Measurements from ENCODE around the gene SIX5.
A peak's percentile ranks its signal among the peaks of the same experiment; 100 is the strongest.

The SIX5 gene

DNA sequence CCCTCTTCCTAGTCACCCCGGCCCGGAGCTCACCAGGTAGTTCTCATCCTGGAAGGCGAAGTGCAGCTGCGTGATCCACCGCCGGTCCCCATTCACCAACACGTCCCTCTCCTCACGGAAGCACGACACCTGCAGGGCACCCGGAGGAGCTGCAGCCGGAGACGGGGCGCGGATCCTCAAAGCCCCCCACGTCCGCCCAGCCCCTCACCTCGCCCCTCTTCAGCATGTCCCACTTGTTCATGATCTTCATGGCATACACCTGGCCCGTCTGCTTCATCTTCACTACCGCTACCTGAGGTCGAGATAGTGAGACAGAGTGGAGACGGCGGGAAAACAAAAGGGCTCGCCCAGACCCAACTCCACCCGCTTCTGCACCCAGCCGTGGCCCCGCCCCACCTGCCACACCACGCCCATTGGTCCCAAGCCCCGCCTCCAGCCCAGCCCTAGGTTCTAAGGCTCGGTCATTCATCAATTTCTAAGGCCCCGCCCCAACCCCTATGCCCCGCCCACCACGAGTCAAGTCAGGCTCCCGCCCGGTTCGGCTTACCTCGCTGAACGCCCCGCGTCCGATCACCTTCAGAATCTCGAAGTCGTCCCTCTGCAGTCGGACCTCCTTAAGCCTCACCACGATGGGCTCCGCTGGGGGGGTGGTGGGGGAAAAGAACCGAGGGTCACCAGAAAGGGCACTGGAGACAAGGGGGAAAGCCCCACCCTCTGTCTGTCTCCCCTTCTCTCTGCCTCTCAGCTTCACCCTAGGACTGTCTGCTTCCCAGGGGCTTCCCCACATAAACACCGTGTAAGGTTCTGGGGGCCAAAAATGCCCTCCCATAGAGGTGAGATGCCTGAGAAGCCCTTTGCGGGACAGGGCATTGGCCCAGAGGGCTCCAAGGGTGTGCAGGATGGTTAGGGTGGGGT is 10.4 kb upstream of the SIX5 start (continued):
- TF ChIP-seq ZNF521 (tag by site-specific recombination; IDR thresholded peaks at IDR 0.05) (no peak), ZBTB48 (tag by site-specific recombination; IDR thresholded peaks at IDR 0.05) (0 out of 2 replicates have a peak, but pooled peaks have one; percentile 6), SP3 (tag by site-specific recombination; IDR thresholded peaks at IDR 0.05) (peak; percentile 69), ZBTB21 (tag by site-specific recombination; IDR thresholded peaks at IDR 0.05) (no peak), KLF1 (tag by site-specific recombination; IDR thresholded peaks at IDR 0.05) (peak; percentile 65), ZNF514 (tag by site-specific recombination; IDR thresholded peaks at IDR 0.05) (no peak), SP2 (tag by site-specific recombination; IDR thresholded peaks at IDR 0.05) (peak; percentile 70), KLF8 (tag by site-specific recombination; IDR thresholded peaks at IDR 0.05) (peak; percentile 73; the same call in 1 of the 2 replicates)
- TF ChIP-seq, protein P1, sequence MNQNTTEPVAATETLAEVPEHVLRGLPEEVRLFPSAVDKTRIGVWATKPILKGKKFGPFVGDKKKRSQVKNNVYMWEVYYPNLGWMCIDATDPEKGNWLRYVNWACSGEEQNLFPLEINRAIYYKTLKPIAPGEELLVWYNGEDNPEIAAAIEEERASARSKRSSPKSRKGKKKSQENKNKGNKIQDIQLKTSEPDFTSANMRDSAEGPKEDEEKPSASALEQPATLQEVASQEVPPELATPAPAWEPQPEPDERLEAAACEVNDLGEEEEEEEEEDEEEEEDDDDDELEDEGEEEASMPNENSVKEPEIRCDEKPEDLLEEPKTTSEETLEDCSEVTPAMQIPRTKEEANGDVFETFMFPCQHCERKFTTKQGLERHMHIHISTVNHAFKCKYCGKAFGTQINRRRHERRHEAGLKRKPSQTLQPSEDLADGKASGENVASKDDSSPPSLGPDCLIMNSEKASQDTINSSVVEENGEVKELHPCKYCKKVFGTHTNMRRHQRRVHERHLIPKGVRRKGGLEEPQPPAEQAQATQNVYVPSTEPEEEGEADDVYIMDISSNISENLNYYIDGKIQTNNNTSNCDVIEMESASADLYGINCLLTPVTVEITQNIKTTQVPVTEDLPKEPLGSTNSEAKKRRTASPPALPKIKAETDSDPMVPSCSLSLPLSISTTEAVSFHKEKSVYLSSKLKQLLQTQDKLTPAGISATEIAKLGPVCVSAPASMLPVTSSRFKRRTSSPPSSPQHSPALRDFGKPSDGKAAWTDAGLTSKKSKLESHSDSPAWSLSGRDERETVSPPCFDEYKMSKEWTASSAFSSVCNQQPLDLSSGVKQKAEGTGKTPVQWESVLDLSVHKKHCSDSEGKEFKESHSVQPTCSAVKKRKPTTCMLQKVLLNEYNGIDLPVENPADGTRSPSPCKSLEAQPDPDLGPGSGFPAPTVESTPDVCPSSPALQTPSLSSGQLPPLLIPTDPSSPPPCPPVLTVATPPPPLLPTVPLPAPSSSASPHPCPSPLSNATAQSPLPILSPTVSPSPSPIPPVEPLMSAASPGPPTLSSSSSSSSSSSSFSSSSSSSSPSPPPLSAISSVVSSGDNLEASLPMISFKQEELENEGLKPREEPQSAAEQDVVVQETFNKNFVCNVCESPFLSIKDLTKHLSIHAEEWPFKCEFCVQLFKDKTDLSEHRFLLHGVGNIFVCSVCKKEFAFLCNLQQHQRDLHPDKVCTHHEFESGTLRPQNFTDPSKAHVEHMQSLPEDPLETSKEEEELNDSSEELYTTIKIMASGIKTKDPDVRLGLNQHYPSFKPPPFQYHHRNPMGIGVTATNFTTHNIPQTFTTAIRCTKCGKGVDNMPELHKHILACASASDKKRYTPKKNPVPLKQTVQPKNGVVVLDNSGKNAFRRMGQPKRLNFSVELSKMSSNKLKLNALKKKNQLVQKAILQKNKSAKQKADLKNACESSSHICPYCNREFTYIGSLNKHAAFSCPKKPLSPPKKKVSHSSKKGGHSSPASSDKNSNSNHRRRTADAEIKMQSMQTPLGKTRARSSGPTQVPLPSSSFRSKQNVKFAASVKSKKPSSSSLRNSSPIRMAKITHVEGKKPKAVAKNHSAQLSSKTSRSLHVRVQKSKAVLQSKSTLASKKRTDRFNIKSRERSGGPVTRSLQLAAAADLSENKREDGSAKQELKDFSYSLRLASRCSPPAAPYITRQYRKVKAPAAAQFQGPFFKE (tag by site-specific recombination; IDR thresholded peaks at IDR 0.05; ENCODE audit: borderline replicate concordance), result no peak
- TF ChIP-seq, protein P2, sequence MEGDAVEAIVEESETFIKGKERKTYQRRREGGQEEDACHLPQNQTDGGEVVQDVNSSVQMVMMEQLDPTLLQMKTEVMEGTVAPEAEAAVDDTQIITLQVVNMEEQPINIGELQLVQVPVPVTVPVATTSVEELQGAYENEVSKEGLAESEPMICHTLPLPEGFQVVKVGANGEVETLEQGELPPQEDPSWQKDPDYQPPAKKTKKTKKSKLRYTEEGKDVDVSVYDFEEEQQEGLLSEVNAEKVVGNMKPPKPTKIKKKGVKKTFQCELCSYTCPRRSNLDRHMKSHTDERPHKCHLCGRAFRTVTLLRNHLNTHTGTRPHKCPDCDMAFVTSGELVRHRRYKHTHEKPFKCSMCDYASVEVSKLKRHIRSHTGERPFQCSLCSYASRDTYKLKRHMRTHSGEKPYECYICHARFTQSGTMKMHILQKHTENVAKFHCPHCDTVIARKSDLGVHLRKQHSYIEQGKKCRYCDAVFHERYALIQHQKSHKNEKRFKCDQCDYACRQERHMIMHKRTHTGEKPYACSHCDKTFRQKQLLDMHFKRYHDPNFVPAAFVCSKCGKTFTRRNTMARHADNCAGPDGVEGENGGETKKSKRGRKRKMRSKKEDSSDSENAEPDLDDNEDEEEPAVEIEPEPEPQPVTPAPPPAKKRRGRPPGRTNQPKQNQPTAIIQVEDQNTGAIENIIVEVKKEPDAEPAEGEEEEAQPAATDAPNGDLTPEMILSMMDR (tag by site-specific recombination; IDR thresholded peaks at IDR 0.05), result peak; percentile 18; the same call in 1 of the 2 replicates

DNA sequence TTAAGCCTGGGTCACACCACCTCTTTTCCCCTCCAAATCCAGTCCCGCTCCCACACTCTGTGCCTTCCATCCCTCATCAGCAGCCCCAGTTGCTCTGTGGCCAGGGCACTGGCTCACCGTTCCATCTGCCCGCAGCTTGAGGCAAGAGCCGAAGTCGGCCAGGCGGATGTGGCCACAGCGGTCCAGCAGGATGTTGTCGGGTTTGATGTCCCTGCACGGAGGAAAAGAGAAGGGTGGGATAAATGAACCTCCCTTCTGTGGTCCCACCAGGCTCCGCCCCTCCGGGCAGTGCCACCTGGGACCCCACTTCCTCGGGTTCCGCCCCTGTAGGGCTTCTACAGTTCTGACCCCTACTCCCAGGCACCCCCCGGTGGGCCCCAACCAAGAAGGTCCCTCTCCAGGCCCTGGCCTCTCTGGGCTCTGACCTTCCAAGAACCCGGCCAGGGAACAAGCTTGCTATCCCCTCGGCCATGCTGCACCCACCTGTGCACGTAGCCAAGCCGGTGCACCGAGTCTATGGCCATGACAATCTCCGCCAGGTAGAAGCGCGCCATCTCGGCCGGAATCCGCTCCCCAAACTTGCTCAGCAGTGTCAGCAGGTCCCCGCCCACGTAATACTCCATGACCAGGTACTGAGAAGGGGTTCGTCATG is 9.1 kb upstream of the SIX5 start:
- ChIA-PET POLR2A (interaction anchor here (1.5 kb wide), 1 partner anchor 8 kb away, joined by 23 read pairs; the partner anchor contains the start of gene SIX5), CTCF (interaction anchor here (2.0 kb wide), 1 partner anchor 21 kb away, joined by 6 read pairs; no protein-coding TSS in a partner anchor)
- Histone ChIP-seq H3K36me3 (ENCODE audit: control insufficient read depth in 2 of 2, insufficient read depth in 1 of 2, low read length in 2 of 2) (peaks cover 21 to 42% of the 10 kb centered on the region in 2 experiments), H3K9me3 (ENCODE audit: control insufficient read depth, insufficient read depth, low read depth, low read length) (no peaks in the 10 kb centered on the region), H3K4me1 (ENCODE audit: control insufficient read depth, insufficient read depth, low read length) (peaks cover 9% of the 10 kb centered on the region; the same call in 1 of the 2 replicates), H3K4me3 (ENCODE audit: low read depth, low read length) (no peak overlapping the region), H3K27ac (ENCODE audit: extremely low read depth, low read depth, low read length) (no peak overlapping the region)
- no peak for TF ChIP-seq ZNF174 (tag by site-specific recombination; IDR thresholded peaks at IDR 0.05)
- TF ChIP-seq, protein P3, sequence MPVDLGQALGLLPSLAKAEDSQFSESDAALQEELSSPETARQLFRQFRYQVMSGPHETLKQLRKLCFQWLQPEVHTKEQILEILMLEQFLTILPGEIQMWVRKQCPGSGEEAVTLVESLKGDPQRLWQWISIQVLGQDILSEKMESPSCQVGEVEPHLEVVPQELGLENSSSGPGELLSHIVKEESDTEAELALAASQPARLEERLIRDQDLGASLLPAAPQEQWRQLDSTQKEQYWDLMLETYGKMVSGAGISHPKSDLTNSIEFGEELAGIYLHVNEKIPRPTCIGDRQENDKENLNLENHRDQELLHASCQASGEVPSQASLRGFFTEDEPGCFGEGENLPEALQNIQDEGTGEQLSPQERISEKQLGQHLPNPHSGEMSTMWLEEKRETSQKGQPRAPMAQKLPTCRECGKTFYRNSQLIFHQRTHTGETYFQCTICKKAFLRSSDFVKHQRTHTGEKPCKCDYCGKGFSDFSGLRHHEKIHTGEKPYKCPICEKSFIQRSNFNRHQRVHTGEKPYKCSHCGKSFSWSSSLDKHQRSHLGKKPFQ (tag by site-specific recombination; IDR thresholded peaks at IDR 0.05), result no peak
- no peak for TF ChIP-seq ZNF677 (tag by site-specific recombination; IDR thresholded peaks at IDR 0.05)
- TF ChIP-seq BCL11B (tag by site-specific recombination; IDR thresholded peaks at IDR 0.05; ENCODE audit: low read depth), result no peak
- no peak for TF ChIP-seq ZNF623 (tag by site-specific recombination; IDR thresholded peaks at IDR 0.05)
- TF ChIP-seq, protein P4, sequence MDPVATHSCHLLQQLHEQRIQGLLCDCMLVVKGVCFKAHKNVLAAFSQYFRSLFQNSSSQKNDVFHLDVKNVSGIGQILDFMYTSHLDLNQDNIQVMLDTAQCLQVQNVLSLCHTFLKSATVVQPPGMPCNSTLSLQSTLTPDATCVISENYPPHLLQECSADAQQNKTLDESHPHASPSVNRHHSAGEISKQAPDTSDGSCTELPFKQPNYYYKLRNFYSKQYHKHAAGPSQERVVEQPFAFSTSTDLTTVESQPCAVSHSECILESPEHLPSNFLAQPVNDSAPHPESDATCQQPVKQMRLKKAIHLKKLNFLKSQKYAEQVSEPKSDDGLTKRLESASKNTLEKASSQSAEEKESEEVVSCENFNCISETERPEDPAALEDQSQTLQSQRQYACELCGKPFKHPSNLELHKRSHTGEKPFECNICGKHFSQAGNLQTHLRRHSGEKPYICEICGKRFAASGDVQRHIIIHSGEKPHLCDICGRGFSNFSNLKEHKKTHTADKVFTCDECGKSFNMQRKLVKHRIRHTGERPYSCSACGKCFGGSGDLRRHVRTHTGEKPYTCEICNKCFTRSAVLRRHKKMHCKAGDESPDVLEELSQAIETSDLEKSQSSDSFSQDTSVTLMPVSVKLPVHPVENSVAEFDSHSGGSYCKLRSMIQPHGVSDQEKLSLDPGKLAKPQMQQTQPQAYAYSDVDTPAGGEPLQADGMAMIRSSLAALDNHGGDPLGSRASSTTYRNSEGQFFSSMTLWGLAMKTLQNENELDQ (tag by site-specific recombination; IDR thresholded peaks at IDR 0.05; ENCODE audit: low read depth), result no peak
- no peak for TF ChIP-seq ZNF548 (tag by site-specific recombination; IDR thresholded peaks at IDR 0.05)
- no peak for TF ChIP-seq SP2 (tag by site-specific recombination; IDR thresholded peaks at IDR 0.05)
- TF ChIP-seq, protein P5, sequence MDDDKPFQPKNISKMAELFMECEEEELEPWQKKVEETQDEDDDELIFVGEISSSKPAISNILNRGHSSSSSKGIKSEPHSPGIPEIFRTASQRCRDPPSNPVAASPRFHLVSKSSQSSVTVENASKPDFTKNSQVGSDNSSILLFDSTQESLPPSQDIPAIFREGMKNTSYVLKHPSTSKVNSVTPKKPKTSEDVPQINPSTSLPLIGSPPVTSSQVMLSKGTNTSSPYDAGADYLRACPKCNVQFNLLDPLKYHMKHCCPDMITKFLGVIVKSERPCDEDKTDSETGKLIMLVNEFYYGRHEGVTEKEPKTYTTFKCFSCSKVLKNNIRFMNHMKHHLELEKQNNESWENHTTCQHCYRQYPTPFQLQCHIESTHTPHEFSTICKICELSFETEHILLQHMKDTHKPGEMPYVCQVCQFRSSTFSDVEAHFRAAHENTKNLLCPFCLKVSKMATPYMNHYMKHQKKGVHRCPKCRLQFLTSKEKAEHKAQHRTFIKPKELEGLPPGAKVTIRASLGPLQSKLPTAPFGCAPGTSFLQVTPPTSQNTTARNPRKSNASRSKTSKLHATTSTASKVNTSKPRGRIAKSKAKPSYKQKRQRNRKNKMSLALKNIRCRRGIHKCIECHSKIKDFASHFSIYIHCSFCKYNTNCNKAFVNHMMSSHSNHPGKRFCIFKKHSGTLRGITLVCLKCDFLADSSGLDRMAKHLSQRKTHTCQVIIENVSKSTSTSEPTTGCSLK (tag by site-specific recombination; IDR thresholded peaks at IDR 0.05), result no peak
- TF ChIP-seq ZNF654 (tag by site-specific recombination; IDR thresholded peaks at IDR 0.05; ENCODE audit: low read depth), result no peak
- TF ChIP-seq ZNF660 (tag by site-specific recombination; IDR thresholded peaks at IDR 0.05), result no peak
